Measurements from ENCODE around the gene KRTAP20-4. TPM values are rescaled to one million over a fixed set of nuclear protein-coding genes. Genes with fewer than 3 reads are reported as not detected.

The KRTAP20-4 gene
- total and polyA plus RNA-seq, 10 donors, result not detected

DNA sequence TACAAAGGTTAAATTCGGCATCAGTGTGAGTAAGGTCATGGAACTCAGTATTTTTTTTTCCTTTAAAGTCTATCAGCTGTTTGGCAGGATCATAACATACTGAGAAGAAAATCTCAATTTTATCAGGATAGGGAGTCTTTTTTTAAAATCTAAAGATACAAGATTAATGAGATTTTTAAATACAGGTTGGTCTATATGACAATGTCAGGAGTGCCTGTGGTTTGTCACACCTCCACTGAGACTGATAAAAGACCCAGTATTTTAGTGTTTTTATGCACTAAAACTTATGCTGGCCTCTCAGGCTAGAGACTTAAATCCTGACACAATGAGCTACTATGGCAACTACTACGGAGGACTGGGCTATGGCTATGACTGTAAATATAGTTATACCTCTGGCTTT lies 22.1 kb downstream of the KRTAP20-4 start, which contains the start of gene KRTAP20-3:
TSS of gene KRTAP20-3 (plus strand) at position 301 of the 400 bp plus-strand sequence.
- intact Hi-C loops (cut with DNase I; ENCODE audit: low total_unique reads), result no loop called here
- no peaks in the 10 kb centered on the region for H3K27me3 ChIP-seq (replicated peaks in 1 of 7)
- no peak for TF ChIP-seq POLR2A (IDR thresholded peaks at IDR 0.05)
- TF ChIP-seq POLR2AphosphoS5 (IDR thresholded peaks at IDR 0.05), result no peak
- TF ChIP-seq, protein P1, sequence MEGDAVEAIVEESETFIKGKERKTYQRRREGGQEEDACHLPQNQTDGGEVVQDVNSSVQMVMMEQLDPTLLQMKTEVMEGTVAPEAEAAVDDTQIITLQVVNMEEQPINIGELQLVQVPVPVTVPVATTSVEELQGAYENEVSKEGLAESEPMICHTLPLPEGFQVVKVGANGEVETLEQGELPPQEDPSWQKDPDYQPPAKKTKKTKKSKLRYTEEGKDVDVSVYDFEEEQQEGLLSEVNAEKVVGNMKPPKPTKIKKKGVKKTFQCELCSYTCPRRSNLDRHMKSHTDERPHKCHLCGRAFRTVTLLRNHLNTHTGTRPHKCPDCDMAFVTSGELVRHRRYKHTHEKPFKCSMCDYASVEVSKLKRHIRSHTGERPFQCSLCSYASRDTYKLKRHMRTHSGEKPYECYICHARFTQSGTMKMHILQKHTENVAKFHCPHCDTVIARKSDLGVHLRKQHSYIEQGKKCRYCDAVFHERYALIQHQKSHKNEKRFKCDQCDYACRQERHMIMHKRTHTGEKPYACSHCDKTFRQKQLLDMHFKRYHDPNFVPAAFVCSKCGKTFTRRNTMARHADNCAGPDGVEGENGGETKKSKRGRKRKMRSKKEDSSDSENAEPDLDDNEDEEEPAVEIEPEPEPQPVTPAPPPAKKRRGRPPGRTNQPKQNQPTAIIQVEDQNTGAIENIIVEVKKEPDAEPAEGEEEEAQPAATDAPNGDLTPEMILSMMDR (IDR thresholded peaks at IDR 0.05 in 8 of 11, conservative IDR thresholded peaks at IDR 0.05 in 3 of 11), result no peak
- DNase-seq, result no peak
- H3K4me1 ChIP-seq, result no peaks in the 10 kb centered on the region
- H3K36me3 ChIP-seq, result no peaks in the 10 kb centered on the region
- no peak within 1 kb of the TSS for H3K27ac ChIP-seq
- no peak within 1 kb of the TSS for H3K4me3 ChIP-seq
- peaks cover 0 to 14% (median 0%) of the 10 kb centered on the region in 8 donors for H3K9me3 ChIP-seq
- 78 to 96% (median 90%) methylated on average over 2 of the region's 2 CpGs for WGBS, 5 donors

- DNase-seq, result no peak
- H3K4me3 ChIP-seq, result no peak overlapping the region
- intact Hi-C loops (cut with DNase I; ENCODE audit: low total_unique reads), result no loop called here
- no peaks in the 10 kb centered on the region for H3K4me1 ChIP-seq
- no peaks in the 10 kb centered on the region for H3K27me3 ChIP-seq (replicated peaks in 1 of 7)
- 75 to 93% (median 80%) methylated on average over 1 of the region's 1 CpG for WGBS, 5 donors
- no peak overlapping the region for H3K27ac ChIP-seq
- TF ChIP-seq, protein P1 (IDR thresholded peaks at IDR 0.05 in 8 of 11, conservative IDR thresholded peaks at IDR 0.05 in 3 of 11), result no peak
- TF ChIP-seq POLR2A (IDR thresholded peaks at IDR 0.05) (no peak), POLR2AphosphoS5 (IDR thresholded peaks at IDR 0.05) (no peak)
- peaks cover 0 to 10% (median 0%) of the 10 kb centered on the region in 8 donors for H3K9me3 ChIP-seq
- no peaks in the 10 kb centered on the region for H3K36me3 ChIP-seq
Observed at GRCh38 chr21:30646904-30647414, 26.5 kb downstream of the KRTAP20-4 start.

GRCh38 chr21:30652891-30653290 lies 32.5 kb downstream of the KRTAP20-4 start:
- H3K27ac ChIP-seq, result no peak overlapping the region
- H3K4me3 ChIP-seq, result no peak overlapping the region
- no peaks in the 10 kb centered on the region for H3K36me3 ChIP-seq
- DNase-seq, result no peak
- H3K4me1 ChIP-seq, result no peaks in the 10 kb centered on the region
- TF ChIP-seq, protein P1 (IDR thresholded peaks at IDR 0.05 in 8 of 11, conservative IDR thresholded peaks at IDR 0.05 in 3 of 11), result no peak
- no peak for TF ChIP-seq POLR2AphosphoS5 (IDR thresholded peaks at IDR 0.05)
- TF ChIP-seq POLR2A (IDR thresholded peaks at IDR 0.05), result no peak
- intact Hi-C loops (cut with DNase I; ENCODE audit: low total_unique reads), result no loop called here
- H3K27me3 ChIP-seq (replicated peaks in 1 of 7), result no peaks in the 10 kb centered on the region
- H3K9me3 ChIP-seq, result no peaks in the 10 kb centered on the region

GRCh38 chr21:30668776-30669175 lies 48.3 kb downstream of the KRTAP20-4 start:
- TF ChIP-seq POLR2A (IDR thresholded peaks at IDR 0.05) (no peak), POLR2AphosphoS5 (IDR thresholded peaks at IDR 0.05) (no peak)
- TF ChIP-seq, protein P1 (IDR thresholded peaks at IDR 0.05 in 8 of 11, conservative IDR thresholded peaks at IDR 0.05 in 3 of 11), result no peak
- Histone ChIP-seq H3K27me3 (replicated peaks in 1 of 7) (no peaks in the 10 kb centered on the region), H3K9me3 (peaks cover 0 to 17% (median 0%) of the 10 kb centered on the region in 8 donors), H3K4me3 (no peak overlapping the region), H3K36me3 (no peaks in the 10 kb centered on the region), H3K4me1 (no peaks in the 10 kb centered on the region), H3K27ac (no peak overlapping the region)
- intact Hi-C loops (cut with DNase I; ENCODE audit: low total_unique reads), result no loop called here
- no peak for DNase-seq
- 88 to 96% (median 93%) methylated on average over 1 of the region's 1 CpG for WGBS, 5 donors

Small RNA genes lying within 50 kb of the gene (small RNA-seq; reads per million reads assigned to genes)
- 0 reads per million in 4 donors for gene KRTAP20-1
- 0 reads per million in 4 donors for gene KRTAP20-3
- 0 reads per million in 4 donors for gene KRTAP20-4
- gene KRTAP22-1, result 0 reads per million in 4 donors
- 0 reads per million in 4 donors for gene KRTAP22-2

Other genes with a start within 250 kb of the KRTAP20-4 start
- not detected for gene KRTAP13-2, start 248.4 kb upstream of the KRTAP20-4 start, total RNA-seq
- not detected for gene KRTAP13-2, start 248.4 kb upstream of the KRTAP20-4 start, polyA plus RNA-seq
- gene KRTAP13-1, start 224.6 kb upstream of the KRTAP20-4 start, total RNA-seq, result not detected
- not detected for gene KRTAP13-1, start 224.6 kb upstream of the KRTAP20-4 start, polyA plus RNA-seq
- gene KRTAP13-3, start 194.7 kb upstream of the KRTAP20-4 start, total RNA-seq, result not detected
- not detected for gene KRTAP13-3, start 194.7 kb upstream of the KRTAP20-4 start, polyA plus RNA-seq
- not detected for gene KRTAP13-4, start 190.4 kb upstream of the KRTAP20-4 start, total RNA-seq
- gene KRTAP13-4, start 190.4 kb upstream of the KRTAP20-4 start, polyA plus RNA-seq, result not detected
- gene KRTAP15-1, start 180.4 kb upstream of the KRTAP20-4 start, total RNA-seq, result not detected
- gene KRTAP15-1, start 180.4 kb upstream of the KRTAP20-4 start, polyA plus RNA-seq, result not detected
- not detected for gene KRTAP19-1, start 140.3 kb upstream of the KRTAP20-4 start, total RNA-seq
- not detected for gene KRTAP19-1, start 140.3 kb upstream of the KRTAP20-4 start, polyA plus RNA-seq
- not detected for gene KRTAP19-2, start 133.2 kb upstream of the KRTAP20-4 start, total RNA-seq
- gene KRTAP19-2, start 133.2 kb upstream of the KRTAP20-4 start, polyA plus RNA-seq, result not detected
- gene KRTAP19-3, start 128.6 kb upstream of the KRTAP20-4 start, total RNA-seq, result not detected
- gene KRTAP19-3, start 128.6 kb upstream of the KRTAP20-4 start, polyA plus RNA-seq, result not detected
- gene KRTAP19-4, start 123.5 kb upstream of the KRTAP20-4 start, total RNA-seq, result not detected
- gene KRTAP19-4, start 123.5 kb upstream of the KRTAP20-4 start, polyA plus RNA-seq, result not detected
- gene KRTAP19-5, start 118.5 kb upstream of the KRTAP20-4 start, total RNA-seq, result not detected
- not detected for gene KRTAP19-5, start 118.5 kb upstream of the KRTAP20-4 start, polyA plus RNA-seq
- gene KRTAP19-6, start 78.8 kb upstream of the KRTAP20-4 start, total RNA-seq, result not detected
- gene KRTAP19-6, start 78.8 kb upstream of the KRTAP20-4 start, polyA plus RNA-seq, result not detected
- gene KRTAP19-7, start 59.3 kb upstream of the KRTAP20-4 start, total RNA-seq, result not detected
- gene KRTAP19-7, start 59.3 kb upstream of the KRTAP20-4 start, polyA plus RNA-seq, result not detected
- not detected for gene KRTAP22-2, start 30.2 kb upstream of the KRTAP20-4 start, total RNA-seq
- gene KRTAP22-2, start 30.2 kb upstream of the KRTAP20-4 start, polyA plus RNA-seq, result not detected
- not detected for gene KRTAP6-3, start 28.2 kb upstream of the KRTAP20-4 start, total RNA-seq
- gene KRTAP6-3, start 28.2 kb upstream of the KRTAP20-4 start, polyA plus RNA-seq, result not detected
- not detected for gene KRTAP6-2, start 21.7 kb upstream of the KRTAP20-4 start, total RNA-seq
- not detected for gene KRTAP6-2, start 21.7 kb upstream of the KRTAP20-4 start, polyA plus RNA-seq
- not detected for gene KRTAP22-1, start 19.5 kb upstream of the KRTAP20-4 start, total RNA-seq
- gene KRTAP22-1, start 19.5 kb upstream of the KRTAP20-4 start, polyA plus RNA-seq, result not detected
- gene KRTAP6-1, start 6.7 kb upstream of the KRTAP20-4 start, total RNA-seq, result not detected
- not detected for gene KRTAP6-1, start 6.7 kb upstream of the KRTAP20-4 start, polyA plus RNA-seq
- not detected for gene KRTAP20-1, start 4.2 kb upstream of the KRTAP20-4 start, total RNA-seq
- not detected for gene KRTAP20-1, start 4.2 kb upstream of the KRTAP20-4 start, polyA plus RNA-seq
- not detected for gene KRTAP20-2, start 14.6 kb downstream of the KRTAP20-4 start, total RNA-seq
- not detected for gene KRTAP20-2, start 14.6 kb downstream of the KRTAP20-4 start, polyA plus RNA-seq
- not detected for gene KRTAP20-3, start 22.2 kb downstream of the KRTAP20-4 start, total RNA-seq
- not detected for gene KRTAP20-3, start 22.2 kb downstream of the KRTAP20-4 start, polyA plus RNA-seq
- gene KRTAP21-3, start 98.2 kb downstream of the KRTAP20-4 start, total RNA-seq, result not detected
- gene KRTAP21-3, start 98.2 kb downstream of the KRTAP20-4 start, polyA plus RNA-seq, result not detected
- gene KRTAP21-2, start 126.6 kb downstream of the KRTAP20-4 start, total RNA-seq, result not detected
- gene KRTAP21-2, start 126.6 kb downstream of the KRTAP20-4 start, polyA plus RNA-seq, result not detected
- gene KRTAP21-1, start 134.8 kb downstream of the KRTAP20-4 start, total RNA-seq, result not detected
- gene KRTAP21-1, start 134.8 kb downstream of the KRTAP20-4 start, polyA plus RNA-seq, result not detected
- gene KRTAP8-1, start 192.6 kb downstream of the KRTAP20-4 start, total RNA-seq, result not detected
- not detected for gene KRTAP8-1, start 192.6 kb downstream of the KRTAP20-4 start, polyA plus RNA-seq
- gene KRTAP7-1, start 209.1 kb downstream of the KRTAP20-4 start, total RNA-seq, result not detected
- not detected for gene KRTAP7-1, start 209.1 kb downstream of the KRTAP20-4 start, polyA plus RNA-seq